ENCODE data around the gene MAST2. TPM values are rescaled to one million over a fixed set of nuclear protein-coding genes. Genes with fewer than 3 reads are reported as not detected.

The MAST2 gene
- total and polyA plus RNA-seq, 2 of the 13 experiments (the other 11 are each of a cell fraction or from before 2014, with no cell fraction given) = 15.3 to 23.0 TPM

- no peak for ATAC-seq
- no peak for DNase-seq (ENCODE audit: low spot score)
- in situ Hi-C loops (cut with HindIII; ENCODE audit: extremely low pct_ligation_motif_present, low pct_unique_long_range_greater_than_20kb) = no loop called here
- ChIA-PET CTCF (ENCODE audit: low intra/inter-chr PET ratio, low total read pairs) (no interaction called here), POLR2A (no interaction called here)
- Histone ChIP-seq H3K9ac (ENCODE audit: insufficient read depth, low read depth, low read length) (no peak overlapping the region), H3K4me3 (replicated peaks in 1 of 3; ENCODE audit: insufficient read depth in 1 of 3, low read depth in 2 of 3, low read length in 3 of 3) (no peak overlapping the region), H3K4me1 (ENCODE audit: insufficient read depth, low read length) (no peaks in the 10 kb centered on the region), H2AFZ (ENCODE audit: low read length) (no peak overlapping the region), H3K27me3 (ENCODE audit: control insufficient read depth in 1 of 2, insufficient read depth in 2 of 2, low read length in 2 of 2) (no peaks in the 10 kb centered on the region), H3K36me3 (replicated peaks in 1 of 2; ENCODE audit: control insufficient read depth in 1 of 2, insufficient read depth in 2 of 2, low read length in 2 of 2) (peaks cover 5 to 43% of the 10 kb centered on the region in 2 experiments; a peak in 4 of 5 replicates), H3K79me2 (ENCODE audit: insufficient read depth, low read length) (peaks cover 5% of the 10 kb centered on the region), H3K27ac (ENCODE audit: extremely low read length, insufficient read depth, low read length) (no peak overlapping the region), H3K9me3 (ENCODE audit: low read length) (no peaks in the 10 kb centered on the region), H4K20me1 (ENCODE audit: insufficient read depth, low read length) (no peaks in the 10 kb centered on the region), H3K4me2 (ENCODE audit: low read depth, low read length) (no peak overlapping the region)
- BruUV-seq (replicated peaks) = no TSS peak
- TF ChIP-seq PRDM4 (CRISPR knock-in tag; IDR thresholded peaks at IDR 0.05; ENCODE audit: borderline replicate concordance) (no peak), IRF1 (CRISPR knock-in tag; IDR thresholded peaks at IDR 0.05; ENCODE audit: low read depth) (no peak), SIN3A (IDR thresholded peaks at IDR 0.05; ENCODE audit: borderline replicate concordance, low read depth, low read length) (no peak), THAP8 (CRISPR knock-in tag; IDR thresholded peaks at IDR 0.05; ENCODE audit: borderline replicate concordance) (no peak), ZNF10 (CRISPR knock-in tag; IDR thresholded peaks at IDR 0.05; ENCODE audit: borderline replicate concordance, low read depth) (no peak), SOX13 (IDR thresholded peaks at IDR 0.05) (no peak), SOX13 (CRISPR knock-in tag; conservative IDR thresholded peaks at IDR 0.05 in 1 of 2, IDR thresholded peaks at IDR 0.05 in 1 of 2) (no peak), POLR2AphosphoS2 (IDR thresholded peaks at IDR 0.05; ENCODE audit: low read depth, low read length) (no peak)
- WGBS (ENCODE audit: low lambda C conversion rate) = 95% methylated on average over 1 of the region's 1 CpG
- FAIRE-seq = no peak
- intact Hi-C loops (cut with micrococcal nuclease; ENCODE audit: unreplicated experiment) = no loop called here
These were observed 31.3 kb downstream of the MAST2 start for GRCh38 chr1:45834689-45835088.

Measured in HepG2 (cell line).